Mucosa of descending colon (tissue), 3 donors: ENCODE measurements around the gene NHSL2. TPM values are rescaled to one million over a fixed set of nuclear protein-coding genes. Genes with fewer than 3 reads are reported as not detected.

ENCODE experiments used
- ATAC-seq: fragments of 200-7000 bp; cut with Tn5 transposase; one replicate; pipeline ENCODE4 v1.9.1; 2020; ENCODE audit warnings: mild to moderate bottlenecking, moderate library complexity
- DNase-seq, 3 donors: peaks; one replicate each; pipeline ENCODE4 v3.0.0-alpha.2; 2020
- H3K36me3 ChIP-seq: fragments of 200-600 bp; one replicate; pipeline ENCODE4 v1.8.0; 2021; ENCODE audit warnings: low read depth, mild to moderate bottlenecking
- H3K4me1 ChIP-seq: fragments of 200-600 bp; one replicate; pipeline ENCODE4 v1.8.0; 2021; ENCODE audit warnings: low read depth, mild to moderate bottlenecking
- H3K4me3 ChIP-seq: fragments of 200-600 bp; one replicate; pipeline ENCODE4 v1.8.0; 2021; ENCODE audit warnings: mild to moderate bottlenecking
- H3K9me3 ChIP-seq: fragments of 200-600 bp; one replicate; pipeline ENCODE4 v1.8.0; 2021; ENCODE audit warnings: mild to moderate bottlenecking
- CTCF ChIP-seq: fragments of 200-600 bp; IDR thresholded peaks from one replicate; pipeline ENCODE4 v1.8.0; 2022; ENCODE audit warnings: antibody characterized with exemption, mild to moderate bottlenecking
- intact Hi-C, 2 donors: fragments of 100-400 bp; cut with DNase I in 1 of 2; cut with micrococcal nuclease in 1 of 2; formaldehyde crosslinking; loops; one replicate each; pipeline versions ENCODE4 v1.11.0 to v1.11.1; 2022; cut with DNase I, micrococcal nuclease
- total RNA-seq, 3 donors: library from RNA; stranded (reverse); fragmentation: NEBNext Ultra II Directional in 2 of 3; extraction: Animal tissue kit (Norgen Biotek cat#: 25700) in 2 of 3; gene quantifications; one replicate each; pipeline versions ENCODE4 v1.2.1 to v1.2.4, GENCODE V29; 2021 to 2023
- donor health status: DM: no; HTN: no; CAD: no; lungs with moderate emphysema.
- donor health status: DM: no; HTN: no; CAD: no.
- donor health status: DM: no; HTN: yes; CAD: no.

The NHSL2 gene
- total RNA-seq, 3 donors from 2014 or later = 1.2 to 11.8 (median 4.8) TPM

- no peak for ATAC-seq
- Histone ChIP-seq H3K9me3 (no peaks in the 10 kb centered on the region), H3K4me1 (no peaks in the 10 kb centered on the region), H3K4me3 (no peak overlapping the region), H3K36me3 (no peaks in the 10 kb centered on the region)
- no peak for TF ChIP-seq CTCF
- no peak for DNase-seq
- intact Hi-C loops = no loop called here
Measured at GRCh38 chrX:72201836-72202536, 291.3 kb downstream of the NHSL2 start.

Other genes starting within 250 kb of the NHSL2 start
- not detected for gene CXorf49, start 192.6 kb upstream of the NHSL2 start, total RNA-seq
- gene CXorf49B, start 147.5 kb upstream of the NHSL2 start, total RNA-seq = not detected
- gene RTL5, start 221.1 kb downstream of the NHSL2 start, total RNA-seq = 10 to 100 TPM in 1 of 3 donors, 1 to 10 TPM in 1, under 1 TPM in 1; 0.75 to 13.5 (median 2.7) TPM